Mucosa of descending colon (tissue), 3 donors: ENCODE data around the gene NTN4. TPM values are rescaled to one million over a fixed set of nuclear protein-coding genes. Genes with fewer than 3 reads are reported as not detected.

Experiments used
- ATAC-seq: fragments of 200-7000 bp; cut with Tn5 transposase; one replicate; pipeline ENCODE4 v1.9.1; 2020; ENCODE audit warnings: mild to moderate bottlenecking, moderate library complexity
- DNase-seq, 3 donors: peaks; one replicate each; pipeline ENCODE4 v3.0.0-alpha.2; 2020
- H3K36me3 ChIP-seq: fragments of 200-600 bp; one replicate; pipeline ENCODE4 v1.8.0; 2021; ENCODE audit warnings: low read depth, mild to moderate bottlenecking
- H3K4me1 ChIP-seq: fragments of 200-600 bp; one replicate; pipeline ENCODE4 v1.8.0; 2021; ENCODE audit warnings: low read depth, mild to moderate bottlenecking
- H3K4me3 ChIP-seq: fragments of 200-600 bp; one replicate; pipeline ENCODE4 v1.8.0; 2021; ENCODE audit warnings: mild to moderate bottlenecking
- H3K9me3 ChIP-seq: fragments of 200-600 bp; one replicate; pipeline ENCODE4 v1.8.0; 2021; ENCODE audit warnings: mild to moderate bottlenecking
- intact Hi-C, 2 donors: fragments of 100-400 bp; cut with DNase I in 1 of 2; cut with micrococcal nuclease in 1 of 2; formaldehyde crosslinking; loops; one replicate each; pipeline versions ENCODE4 v1.11.0 to v1.11.1; 2022; cut with DNase I, micrococcal nuclease
- total RNA-seq, 3 donors: library from RNA; stranded (reverse); fragmentation: NEBNext Ultra II Directional in 2 of 3; extraction: Animal tissue kit (Norgen Biotek cat#: 25700) in 2 of 3; gene quantifications; one replicate each; pipeline versions ENCODE4 v1.2.1 to v1.2.4, GENCODE V29; 2021 to 2023
- TF ChIP-seq, protein P1 (sequence below): fragments of 200-600 bp; IDR thresholded peaks from one replicate; pipeline ENCODE4 v1.8.0; 2022; ENCODE audit warnings: antibody characterized with exemption, mild to moderate bottlenecking
- donor health status: DM: no; HTN: no; CAD: no; lungs with moderate emphysema.
- donor health status: DM: no; HTN: no; CAD: no.
- donor health status: DM: no; HTN: yes; CAD: no.

The NTN4 gene
- total RNA-seq, 3 donors from 2014 or later, result 15.9 to 34.7 (median 19.8) TPM

DNA sequence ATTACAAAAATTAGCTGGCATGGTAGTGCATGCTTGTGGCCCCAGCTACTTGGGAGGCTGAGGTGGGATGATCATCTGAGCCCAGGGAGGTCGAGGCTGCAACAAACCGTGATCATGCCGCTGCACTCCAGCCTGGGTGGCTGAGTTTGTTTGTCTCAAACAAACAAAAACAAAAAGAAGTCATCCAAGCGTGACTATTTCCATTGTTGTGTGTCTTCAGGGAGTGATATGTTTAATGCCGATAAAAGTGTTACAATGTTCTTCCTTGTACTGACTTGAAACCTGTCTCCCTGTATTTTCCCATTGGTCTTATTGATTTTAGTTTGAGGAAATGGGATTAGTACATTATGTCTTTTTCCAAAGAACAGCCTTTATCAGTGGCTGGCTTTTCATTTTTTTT, 163.7 kb downstream of the NTN4 start:
- no peaks in the 10 kb centered on the region for H3K9me3 ChIP-seq
- H3K4me3 ChIP-seq, result no peak overlapping the region
- H3K36me3 ChIP-seq, result no peaks in the 10 kb centered on the region
- DNase-seq (no peak), ATAC-seq (peak; percentile 54)
- H3K4me1 ChIP-seq, result no peaks in the 10 kb centered on the region
- TF ChIP-seq, protein P1, sequence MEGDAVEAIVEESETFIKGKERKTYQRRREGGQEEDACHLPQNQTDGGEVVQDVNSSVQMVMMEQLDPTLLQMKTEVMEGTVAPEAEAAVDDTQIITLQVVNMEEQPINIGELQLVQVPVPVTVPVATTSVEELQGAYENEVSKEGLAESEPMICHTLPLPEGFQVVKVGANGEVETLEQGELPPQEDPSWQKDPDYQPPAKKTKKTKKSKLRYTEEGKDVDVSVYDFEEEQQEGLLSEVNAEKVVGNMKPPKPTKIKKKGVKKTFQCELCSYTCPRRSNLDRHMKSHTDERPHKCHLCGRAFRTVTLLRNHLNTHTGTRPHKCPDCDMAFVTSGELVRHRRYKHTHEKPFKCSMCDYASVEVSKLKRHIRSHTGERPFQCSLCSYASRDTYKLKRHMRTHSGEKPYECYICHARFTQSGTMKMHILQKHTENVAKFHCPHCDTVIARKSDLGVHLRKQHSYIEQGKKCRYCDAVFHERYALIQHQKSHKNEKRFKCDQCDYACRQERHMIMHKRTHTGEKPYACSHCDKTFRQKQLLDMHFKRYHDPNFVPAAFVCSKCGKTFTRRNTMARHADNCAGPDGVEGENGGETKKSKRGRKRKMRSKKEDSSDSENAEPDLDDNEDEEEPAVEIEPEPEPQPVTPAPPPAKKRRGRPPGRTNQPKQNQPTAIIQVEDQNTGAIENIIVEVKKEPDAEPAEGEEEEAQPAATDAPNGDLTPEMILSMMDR, result no peak
- intact Hi-C loops, result loop anchor here in 1 of 2 donors (10.0 kb wide), 1 partner anchor 188 kb away; no protein-coding TSS in a partner anchor

DNA sequence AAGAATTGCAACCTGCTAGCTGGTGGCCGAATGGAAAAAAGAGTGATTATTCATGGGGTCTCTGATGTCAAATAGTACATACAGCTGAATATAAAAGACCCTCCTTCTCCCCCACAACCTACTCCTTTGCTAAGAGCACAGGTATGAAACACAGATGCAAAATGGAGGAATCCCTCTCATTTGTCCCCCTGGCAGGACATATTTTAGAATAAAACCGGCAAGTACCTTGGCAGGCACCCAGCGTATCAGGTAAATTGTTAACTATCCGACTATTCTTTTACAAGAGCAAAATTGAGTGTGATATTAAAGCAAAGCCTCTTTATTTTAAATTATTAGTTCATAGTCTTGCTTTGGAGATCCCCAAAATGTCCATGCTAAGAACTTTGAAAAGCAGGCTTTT, 165.6 kb downstream of the NTN4 start:
- TF ChIP-seq, protein P1, result no peak
- Histone ChIP-seq H3K36me3 (no peaks in the 10 kb centered on the region), H3K4me3 (no peak overlapping the region), H3K9me3 (no peaks in the 10 kb centered on the region), H3K4me1 (no peaks in the 10 kb centered on the region)
- DNase-seq, result peak in 1 of 3 donors; percentile 51
- no peak for ATAC-seq
- intact Hi-C loops, result loop anchor here in 1 of 2 donors (10.0 kb wide), 1 partner anchor 190 kb away; no protein-coding TSS in a partner anchor

DNA sequence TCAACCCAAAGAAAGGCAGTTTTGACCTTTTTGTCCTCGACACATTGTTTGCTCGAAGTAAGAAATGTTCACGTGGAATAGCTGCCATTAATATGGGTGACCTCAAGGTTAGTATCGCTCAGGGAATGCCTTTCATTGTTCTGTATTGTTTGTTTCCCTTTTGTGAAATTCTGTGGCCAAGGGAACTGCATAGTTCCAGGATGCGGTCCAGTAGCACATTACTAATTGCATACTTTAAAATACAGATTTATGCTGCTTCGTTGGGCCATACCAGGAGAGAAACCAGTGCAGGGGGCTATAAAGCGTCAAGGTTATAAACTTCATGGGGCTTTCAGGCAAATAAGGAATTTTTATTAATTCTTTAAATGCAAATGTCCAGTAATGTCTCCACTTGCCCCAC, 166.0 kb downstream of the NTN4 start:
- Histone ChIP-seq H3K36me3 (no peaks in the 10 kb centered on the region), H3K4me1 (no peaks in the 10 kb centered on the region), H3K4me3 (no peak overlapping the region), H3K9me3 (no peaks in the 10 kb centered on the region)
- TF ChIP-seq, protein P1, result no peak
- no peak for DNase-seq
- ATAC-seq, result no peak
- intact Hi-C loops, result loop anchor here in 1 of 2 donors (10.0 kb wide), 1 partner anchor 190 kb away; no protein-coding TSS in a partner anchor

DNA sequence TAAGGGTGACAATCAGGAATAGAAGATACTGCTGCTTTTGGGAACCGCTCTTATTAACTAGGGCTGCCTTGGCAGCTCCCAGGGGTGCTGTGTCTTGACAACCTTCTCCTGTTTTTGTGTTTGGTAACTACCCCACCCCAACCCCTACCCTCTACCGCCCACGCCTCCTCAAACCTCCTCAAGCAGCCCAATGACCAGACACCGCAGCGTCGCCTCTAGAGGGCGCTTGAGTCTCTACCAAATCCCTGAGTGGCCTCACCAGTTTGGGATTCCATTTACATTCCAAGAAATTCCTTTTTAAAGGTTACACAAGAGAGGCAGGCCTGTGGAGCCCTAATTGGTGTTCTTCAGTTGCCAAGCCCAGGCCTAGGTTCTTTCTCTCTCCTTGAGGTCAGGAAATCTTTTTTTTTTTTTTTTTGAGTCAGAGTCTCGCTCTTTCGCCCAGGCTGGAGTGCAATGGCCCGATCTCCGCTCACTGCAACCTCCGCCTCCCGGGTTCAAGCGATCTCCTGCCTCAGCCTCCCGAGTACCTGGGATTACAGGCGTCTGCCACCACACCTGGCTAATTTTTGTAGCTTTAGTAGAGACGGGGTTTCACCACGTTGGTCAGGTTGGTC, 166.9 kb downstream of the NTN4 start:
- peak; percentile 66 to 87 (median 78) for DNase-seq
- peak; percentile 90 for ATAC-seq
- no peaks in the 10 kb centered on the region for H3K36me3 ChIP-seq
- H3K4me1 ChIP-seq, result no peaks in the 10 kb centered on the region
- H3K9me3 ChIP-seq, result no peaks in the 10 kb centered on the region
- TF ChIP-seq, protein P1, result peak; percentile 56
- intact Hi-C loops, result loop anchor here in 1 of 2 donors (10.0 kb wide), 1 partner anchor 191 kb away; no protein-coding TSS in a partner anchor
- H3K4me3 ChIP-seq, result no peak overlapping the region

DNA sequence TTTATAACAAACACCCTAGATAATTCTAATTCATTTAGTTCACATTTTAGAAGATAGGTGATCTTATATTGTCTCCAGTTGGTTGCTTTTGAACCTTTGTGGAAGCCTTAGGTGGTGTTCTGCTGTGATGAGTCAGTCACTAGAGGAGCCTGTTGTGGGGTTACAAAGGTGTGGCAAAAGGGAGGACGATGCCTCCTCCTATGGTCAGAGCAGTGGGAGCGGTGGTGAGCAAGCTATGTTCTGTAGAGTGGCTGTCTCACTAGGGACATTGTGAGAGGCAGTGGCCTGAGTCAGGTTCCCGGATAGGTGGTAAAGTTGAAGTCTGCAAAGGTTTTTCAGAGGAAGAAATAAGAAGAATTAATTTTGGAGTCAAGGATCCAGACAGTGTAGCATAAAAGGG, 167.7 kb downstream of the NTN4 start:
- intact Hi-C loops, result loop anchor here in 1 of 2 donors (10.0 kb wide), 1 partner anchor 192 kb away; no protein-coding TSS in a partner anchor
- TF ChIP-seq, protein P1, result no peak
- no peaks in the 10 kb centered on the region for H3K9me3 ChIP-seq
- H3K4me1 ChIP-seq, result no peaks in the 10 kb centered on the region
- H3K4me3 ChIP-seq, result no peak overlapping the region
- DNase-seq (no peak), ATAC-seq (peak; percentile 11)
- no peaks in the 10 kb centered on the region for H3K36me3 ChIP-seq
